ENCODE results near the gene DLGAP1.

DNA sequence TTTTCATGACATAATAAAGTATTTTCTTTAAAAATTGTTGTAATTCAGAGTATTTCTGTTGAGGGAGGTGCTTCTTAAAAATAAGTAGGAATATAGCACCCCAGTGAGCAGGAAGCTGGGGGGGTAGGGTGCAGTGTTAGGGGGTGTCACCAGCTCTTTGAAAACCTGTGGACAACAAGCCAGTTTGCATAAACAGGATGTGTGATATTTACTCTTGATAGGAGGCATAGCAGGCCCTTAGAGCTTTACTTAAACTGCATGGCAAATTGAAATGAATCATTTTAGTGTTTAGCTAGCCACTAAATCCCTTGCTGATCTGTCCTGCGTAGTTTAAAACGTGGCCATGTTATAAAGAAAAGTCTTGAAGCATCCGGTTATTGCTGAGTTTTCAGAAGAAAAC, 996.7 kb downstream of the DLGAP1 start:
- TF ChIP-seq, protein P1, sequence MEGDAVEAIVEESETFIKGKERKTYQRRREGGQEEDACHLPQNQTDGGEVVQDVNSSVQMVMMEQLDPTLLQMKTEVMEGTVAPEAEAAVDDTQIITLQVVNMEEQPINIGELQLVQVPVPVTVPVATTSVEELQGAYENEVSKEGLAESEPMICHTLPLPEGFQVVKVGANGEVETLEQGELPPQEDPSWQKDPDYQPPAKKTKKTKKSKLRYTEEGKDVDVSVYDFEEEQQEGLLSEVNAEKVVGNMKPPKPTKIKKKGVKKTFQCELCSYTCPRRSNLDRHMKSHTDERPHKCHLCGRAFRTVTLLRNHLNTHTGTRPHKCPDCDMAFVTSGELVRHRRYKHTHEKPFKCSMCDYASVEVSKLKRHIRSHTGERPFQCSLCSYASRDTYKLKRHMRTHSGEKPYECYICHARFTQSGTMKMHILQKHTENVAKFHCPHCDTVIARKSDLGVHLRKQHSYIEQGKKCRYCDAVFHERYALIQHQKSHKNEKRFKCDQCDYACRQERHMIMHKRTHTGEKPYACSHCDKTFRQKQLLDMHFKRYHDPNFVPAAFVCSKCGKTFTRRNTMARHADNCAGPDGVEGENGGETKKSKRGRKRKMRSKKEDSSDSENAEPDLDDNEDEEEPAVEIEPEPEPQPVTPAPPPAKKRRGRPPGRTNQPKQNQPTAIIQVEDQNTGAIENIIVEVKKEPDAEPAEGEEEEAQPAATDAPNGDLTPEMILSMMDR (conservative IDR thresholded peaks at IDR 0.05; ENCODE audit: low read depth, low read length) = no peak
- TF ChIP-seq POLR2A (IDR thresholded peaks at IDR 0.05; ENCODE audit: low read depth, low read length) (0 out of 2 replicates have a peak, but pooled peaks have one; percentile 14), USF2 (IDR thresholded peaks at IDR 0.05; ENCODE audit: low read depth, low read length) (no peak), MAFK (IDR thresholded peaks at IDR 0.05; ENCODE audit: low read depth, low read length) (no peak), RFX5 (IDR thresholded peaks at IDR 0.05; ENCODE audit: low read depth, low read length) (no peak), CEBPB (IDR thresholded peaks at IDR 0.05; ENCODE audit: low read depth, low read length) (no peak)
